GM19043 (cell line): ENCODE results near the gene YJU2.

Source experiments
- ATAC-seq: cut with Tn5 transposase; IDR thresholded peaks from one replicate; pipeline ENCODE4 v1.9.1; 2021; ENCODE audit warnings: low read depth; ENCODE audit not compliant: unreplicated experiment

YJU2 gene

DNA sequence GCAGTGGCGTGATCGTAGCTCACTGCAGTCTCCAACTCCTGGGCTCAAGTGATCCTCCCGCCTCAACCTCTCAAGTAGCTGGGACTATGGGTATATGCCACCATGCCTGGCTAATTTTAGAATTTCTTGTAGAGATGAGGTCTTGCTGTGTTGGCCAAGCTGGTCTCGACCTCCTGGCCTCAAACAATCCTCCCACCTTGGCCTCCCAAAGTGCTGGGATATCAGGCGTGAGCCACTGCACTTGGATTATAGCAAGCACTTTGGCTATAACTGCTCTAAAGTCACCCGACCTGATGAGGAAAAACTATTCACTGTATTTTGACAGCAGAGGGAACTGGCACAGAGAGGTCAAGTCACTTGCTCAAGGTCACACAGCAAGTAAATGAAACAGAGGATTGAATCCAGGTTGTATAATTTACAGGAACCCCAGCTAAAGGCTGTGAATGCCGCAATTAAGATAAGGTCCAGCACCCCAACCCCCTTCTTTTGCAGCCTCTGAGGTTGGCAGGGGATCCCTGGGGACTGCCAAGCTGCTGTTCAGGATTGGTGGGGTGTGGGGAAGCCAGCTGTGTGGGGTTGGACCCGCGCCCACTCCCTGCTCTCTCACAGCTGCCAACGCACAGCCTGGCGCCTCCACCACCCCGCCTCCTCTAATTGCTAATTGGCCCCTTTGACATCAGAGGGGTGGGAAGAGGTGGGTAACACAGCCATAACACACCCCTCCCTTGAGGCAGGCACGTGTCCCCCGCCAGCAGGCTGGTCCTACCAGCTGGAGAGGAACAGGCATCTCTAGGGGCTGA, 49.3 kb downstream of the YJU2 start:
- ATAC-seq: no peak

DNA sequence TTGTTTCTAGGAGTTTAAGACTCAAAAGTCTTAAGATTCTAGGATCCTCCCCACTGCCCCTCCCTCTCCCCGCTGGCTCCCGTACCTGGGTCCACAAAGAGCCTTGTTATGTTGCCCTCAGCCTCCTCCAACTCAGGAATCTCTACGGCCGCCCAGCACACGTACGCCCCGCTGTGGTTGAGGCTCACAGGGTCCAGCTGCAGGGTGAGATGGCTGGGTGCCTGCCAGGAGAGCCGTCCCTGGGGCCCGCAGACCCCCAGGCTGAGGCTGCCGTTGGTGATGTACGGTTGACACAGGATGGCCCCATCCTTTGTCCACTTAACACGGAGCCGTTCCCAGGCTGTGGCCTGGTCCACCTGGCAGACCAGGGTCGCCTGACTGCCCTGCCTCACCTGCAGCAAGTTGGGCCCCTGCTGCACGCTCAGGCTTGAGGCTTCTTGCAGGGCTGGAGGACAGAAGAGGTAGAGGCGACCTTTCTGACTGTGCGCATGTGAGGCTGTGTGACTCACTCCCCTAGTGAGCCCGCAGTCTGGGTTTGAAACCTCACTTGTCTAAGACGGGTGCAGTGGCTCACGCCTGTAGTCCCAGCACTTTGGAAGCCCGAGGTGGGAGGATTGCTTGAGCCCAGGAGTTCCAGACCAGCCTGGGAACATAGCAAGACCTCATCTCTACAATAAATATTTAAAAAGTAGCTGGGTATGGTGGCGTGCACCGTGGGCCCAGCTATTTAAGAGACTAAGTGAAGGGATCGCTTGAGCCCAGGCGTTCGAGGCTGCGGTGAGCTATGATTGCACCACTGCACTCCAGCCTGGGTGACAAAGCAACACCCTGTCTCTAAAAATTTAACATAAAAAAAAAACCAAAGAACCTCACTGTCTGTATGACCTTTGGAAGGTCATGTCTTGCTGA, 51.3 kb downstream of the YJU2 start:
- ATAC-seq: no peak

DNA sequence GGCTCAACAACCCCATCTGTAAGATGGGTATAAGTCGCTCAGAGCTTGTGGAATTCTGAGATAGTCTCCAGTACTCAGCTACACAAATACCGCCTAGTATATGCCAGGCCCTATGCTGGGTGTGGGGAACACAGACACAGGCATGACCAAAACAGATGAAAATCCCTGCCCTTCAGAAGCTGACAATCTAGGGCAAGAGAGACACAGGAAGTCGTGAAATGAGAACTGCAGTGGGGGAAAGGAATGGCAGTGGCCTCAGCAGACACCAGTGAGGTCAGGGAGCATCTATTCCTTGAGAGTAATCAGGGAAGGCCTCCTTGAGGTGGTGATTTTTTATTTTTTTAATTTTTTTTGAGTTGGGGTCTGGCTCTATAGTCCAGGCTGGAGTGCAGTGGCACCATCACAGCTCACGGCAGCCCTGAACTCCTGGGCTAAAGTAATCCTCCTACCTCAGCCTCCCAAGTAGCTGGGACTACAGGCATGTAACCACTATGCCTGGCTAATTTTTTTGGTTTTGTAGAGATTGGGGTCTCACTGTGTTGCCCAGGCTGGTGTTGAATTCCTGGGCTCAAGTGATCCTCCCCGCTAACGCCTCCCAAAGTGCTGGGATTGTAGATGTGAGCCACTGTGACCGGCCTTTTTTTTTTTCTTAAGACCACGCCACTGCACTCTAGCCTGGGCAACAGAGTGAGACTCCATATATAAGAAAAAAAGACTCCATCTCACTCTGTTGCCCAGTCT, 52.1 kb downstream of the YJU2 start:
- ATAC-seq: no peak

DNA sequence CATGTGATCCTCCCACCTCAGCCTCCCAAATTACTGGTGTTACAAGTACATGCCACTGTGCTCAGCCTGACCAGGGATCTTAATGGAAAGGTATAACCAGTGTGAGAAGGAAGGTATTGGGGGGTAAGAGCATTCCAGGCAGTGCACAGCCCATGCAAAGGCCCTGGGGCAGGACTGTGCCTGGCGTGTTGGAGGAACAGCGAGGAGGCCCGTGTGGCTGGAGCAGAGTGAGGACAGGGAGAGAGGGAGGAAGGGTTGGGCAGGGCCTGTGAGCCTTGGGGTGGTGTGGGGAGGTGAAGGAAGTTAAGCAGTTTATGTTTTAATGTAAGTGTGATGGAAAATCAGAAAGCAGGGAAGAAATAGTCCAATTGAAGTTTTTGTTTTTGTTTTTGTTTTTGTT, 53.7 kb downstream of the YJU2 start:
- no peak for ATAC-seq

DNA sequence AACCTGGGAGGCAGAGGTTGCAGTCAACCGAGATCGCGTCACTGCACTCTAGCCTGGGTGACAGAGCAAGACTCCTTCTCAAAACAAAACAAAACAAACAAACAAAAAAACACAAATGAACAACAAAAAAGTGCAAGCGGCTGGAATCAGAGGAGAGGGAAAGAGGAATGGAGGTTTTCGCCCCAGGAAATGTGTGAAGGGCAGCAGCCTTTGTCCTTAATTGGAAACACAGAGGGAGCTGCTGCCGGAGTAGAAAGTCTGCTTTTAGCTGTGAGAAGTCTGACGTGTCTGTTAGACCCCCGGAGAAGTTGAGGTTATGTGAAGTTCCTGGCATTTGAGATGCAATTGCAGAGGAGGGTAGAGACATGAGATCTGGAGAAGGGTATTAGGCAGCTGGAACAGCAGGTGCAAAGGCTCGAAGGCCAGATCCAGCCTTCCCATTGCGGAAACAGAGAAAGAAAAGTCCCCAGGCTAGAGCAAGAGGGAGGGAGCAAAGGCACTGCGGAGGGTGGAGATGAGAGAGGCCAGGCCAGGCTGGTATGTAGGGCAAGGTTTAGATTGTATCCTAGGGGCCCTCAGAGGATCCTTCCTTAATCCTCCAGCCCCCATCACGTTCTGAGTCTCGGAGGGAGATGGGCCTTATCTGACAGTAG, 54.8 kb downstream of the YJU2 start:
- ATAC-seq: no peak

DNA sequence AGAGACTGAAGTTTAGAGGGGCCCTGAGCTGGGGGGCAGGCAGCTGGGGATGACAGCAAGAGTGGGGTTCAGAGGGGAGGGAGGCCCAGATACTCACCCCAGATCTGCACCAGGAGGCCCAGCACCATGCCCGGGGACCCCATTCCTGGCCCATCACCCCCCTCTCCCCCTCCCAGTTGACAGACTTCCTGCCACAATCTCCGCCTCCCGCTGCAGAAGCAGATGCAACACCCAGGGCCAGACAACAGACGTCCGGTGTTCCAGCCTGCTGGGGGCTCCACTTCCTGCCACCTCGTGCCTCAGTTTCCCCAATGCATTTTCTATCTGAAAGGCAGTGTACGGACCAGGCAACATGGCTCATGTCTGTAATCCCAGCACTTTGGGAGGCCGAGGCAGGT, 55.4 kb downstream of the YJU2 start, which contains the start of gene TMIGD2:
Gene TMIGD2 (minus strand): TSS at position 147 of the 398 bp plus-strand sequence. CDS start 4 bp downstream, at position 143.
- ATAC-seq: no peak

DNA sequence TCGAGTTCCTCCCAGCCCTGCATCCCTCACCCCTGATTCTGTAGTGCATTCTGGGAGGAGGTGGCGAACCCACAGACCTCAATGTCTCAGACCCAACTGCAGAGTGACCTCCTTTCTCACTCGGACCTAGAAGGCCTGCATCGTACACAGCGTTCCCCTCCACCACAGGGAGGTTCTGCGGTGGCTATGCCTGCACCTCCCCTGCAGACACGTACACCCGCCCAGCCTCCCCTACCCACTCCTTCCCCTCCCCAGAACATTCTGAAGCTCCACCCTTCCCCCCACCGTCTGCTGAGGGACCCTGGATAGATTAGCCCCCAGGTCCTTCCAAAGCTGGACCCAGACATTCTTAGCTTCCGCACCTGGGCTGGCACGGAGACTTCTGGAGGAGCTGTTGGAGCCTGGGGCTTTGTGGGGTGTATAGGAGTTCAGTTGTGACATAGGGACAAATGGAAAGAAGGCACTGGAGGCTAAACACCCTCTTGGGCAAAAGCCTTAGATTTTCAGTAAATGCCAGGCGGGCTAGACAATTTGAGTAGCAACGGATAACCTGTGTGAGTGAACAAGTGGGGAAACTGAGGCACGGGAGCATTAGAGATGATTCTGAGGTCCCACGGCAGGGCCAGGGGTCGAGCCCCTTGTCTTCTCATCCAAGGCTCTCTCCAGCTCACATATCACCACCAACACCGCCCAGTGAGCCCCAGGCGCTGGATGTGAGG, 57.1 kb downstream of the YJU2 start:
- ATAC-seq: no peak

DNA sequence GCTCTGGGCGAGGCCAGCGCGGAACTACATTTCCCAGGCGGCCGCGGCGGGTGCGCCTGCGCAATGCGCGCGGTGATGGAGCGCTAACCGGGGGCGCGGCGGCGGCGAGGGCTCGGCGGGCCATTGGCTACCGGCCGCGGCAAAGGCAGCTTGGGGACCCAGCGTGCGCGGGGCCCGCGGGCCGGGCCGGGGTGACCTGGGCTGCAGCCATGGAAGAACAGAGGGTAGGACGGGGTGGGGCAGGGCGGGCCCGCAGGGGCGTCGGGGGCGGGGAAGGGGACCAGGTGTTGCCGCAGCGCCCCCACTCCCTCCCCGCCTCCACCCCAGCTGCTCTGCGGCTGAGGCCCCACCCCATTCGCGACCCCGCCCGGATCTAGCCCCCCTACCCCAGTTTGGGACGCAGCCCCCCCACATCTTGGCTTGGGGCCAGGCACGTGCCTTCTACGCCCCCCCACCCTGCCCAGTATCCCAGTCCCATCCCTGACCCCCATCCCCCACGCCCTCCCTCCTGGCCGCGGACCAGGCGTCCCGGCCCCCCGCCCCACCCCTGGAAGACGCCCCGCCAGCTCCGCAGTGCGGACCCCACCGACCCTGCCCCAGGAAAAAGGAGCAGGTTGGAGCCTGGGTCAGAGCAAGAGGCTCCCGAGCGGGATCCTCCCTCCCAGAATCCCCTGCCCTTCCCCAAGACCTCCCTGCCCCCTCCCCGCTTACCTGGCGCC, 57.8 kb downstream of the YJU2 start, which contains the start of gene FSD1:
Gene FSD1 (plus strand): TSS at position 61 of the 719 bp plus-strand sequence. CDS start 149 bp downstream, at position 210.
- no peak for ATAC-seq

DNA sequence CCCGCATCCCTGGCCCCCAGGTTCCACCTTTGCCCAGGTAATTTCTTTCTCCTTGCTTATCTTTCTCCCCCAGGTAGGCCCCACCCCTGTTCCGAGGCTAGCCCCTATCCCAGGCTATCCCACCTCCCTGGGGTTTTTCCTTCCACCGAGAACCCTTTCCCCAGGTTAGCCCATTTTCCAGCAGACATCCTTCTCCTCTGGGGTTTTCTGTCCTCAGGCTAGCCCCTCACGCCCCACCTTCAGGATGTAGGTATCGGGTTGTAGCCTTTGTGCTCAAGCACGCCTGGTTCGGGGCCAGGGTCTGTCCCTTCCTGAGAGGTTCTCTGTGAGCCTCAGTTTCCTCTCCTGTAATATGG, 58.4 kb downstream of the YJU2 start:
- ATAC-seq: no peak

DNA sequence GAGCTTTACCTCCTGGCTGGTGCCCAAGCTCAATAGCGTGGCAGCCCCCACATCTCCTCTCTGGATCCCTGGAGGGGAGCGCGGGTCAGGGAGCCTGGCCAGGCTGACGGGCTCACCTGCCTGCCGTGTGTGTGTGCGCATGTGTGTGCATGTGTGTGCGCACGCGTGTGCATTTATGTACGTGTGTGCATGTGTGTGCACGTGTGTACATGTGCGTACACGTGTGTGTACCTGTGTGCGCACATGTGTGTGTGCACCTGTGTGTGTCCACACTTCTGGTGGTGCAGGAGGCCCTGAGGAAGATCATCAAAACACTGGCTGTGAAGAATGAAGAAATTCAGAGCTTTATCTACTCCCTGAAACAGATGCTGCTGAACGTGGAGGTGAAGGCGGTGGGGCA, 58.8 kb downstream of the YJU2 start:
- no peak for ATAC-seq

DNA sequence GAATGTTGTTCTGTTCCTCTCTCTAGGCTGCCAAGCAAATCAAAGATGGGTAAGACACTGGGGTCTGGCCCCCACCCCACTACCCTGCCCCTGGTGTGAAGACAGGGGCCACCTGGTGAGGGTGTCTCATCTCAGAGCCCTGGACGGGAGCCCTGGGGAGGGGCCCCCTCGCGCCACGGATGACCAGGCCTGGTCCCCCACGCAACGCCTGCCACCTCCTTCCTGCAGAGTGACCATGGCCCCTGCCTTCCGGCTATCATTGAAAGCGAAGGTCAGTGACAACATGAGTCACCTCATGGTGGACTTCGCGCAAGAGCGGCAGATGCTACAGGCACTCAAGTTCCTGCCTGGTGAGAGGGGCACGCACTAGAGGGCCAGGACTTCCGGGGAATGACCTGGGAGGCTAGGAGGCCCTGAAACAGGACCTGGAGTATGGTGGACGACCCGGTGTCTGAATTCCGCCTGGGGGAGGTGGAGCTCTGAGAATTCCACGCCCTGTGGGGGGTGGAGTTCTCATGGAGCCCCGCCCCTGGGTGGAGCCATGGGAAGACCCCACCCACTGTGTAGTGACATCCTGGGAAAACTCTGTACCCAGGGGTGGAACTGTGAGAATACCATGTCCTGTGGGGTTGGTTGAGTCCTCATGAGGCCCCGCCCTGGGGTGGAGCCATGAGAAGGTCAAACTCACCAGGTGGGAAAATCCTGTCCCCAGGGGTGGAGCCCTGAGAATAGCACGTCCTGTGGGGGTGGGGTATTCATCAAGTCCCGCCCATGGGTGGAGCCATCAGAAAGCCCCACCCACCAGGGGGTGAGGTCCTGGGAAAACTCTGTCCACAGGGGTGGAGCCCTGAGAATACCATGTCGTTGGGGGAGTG, 63.6 kb downstream of the YJU2 start:
- ATAC-seq: no peak

DNA sequence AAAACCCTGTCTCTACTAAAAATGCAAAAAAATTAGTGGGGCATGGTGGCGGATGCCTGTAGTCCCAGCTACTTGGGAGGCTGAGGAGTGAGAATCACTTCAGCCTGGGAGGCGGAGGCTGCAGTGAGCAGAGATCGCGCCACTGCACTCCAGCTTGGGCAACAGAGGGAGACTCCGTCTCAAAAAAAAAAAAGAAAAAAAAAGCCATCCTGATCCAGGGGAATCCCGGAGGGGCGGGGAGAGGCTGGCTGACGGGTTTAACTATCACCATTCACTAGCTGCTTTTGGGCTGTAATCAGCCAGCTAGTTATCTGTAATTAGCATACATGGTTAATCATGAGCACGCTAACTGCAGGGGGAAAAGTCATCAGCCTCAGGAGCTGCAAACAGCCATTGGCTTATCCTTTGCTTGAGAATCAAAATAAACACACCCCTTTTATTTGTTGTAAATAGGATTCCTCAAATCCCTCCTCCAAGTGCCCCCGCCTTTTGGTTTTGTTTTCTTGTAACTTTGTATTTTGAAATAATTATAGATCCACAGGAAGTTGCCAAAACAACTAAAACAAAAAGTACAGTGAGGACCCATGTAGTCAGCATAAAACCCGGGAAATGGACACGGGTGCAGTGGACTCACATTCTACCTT, 67.1 kb downstream of the YJU2 start:
- ATAC-seq: no peak

DNA sequence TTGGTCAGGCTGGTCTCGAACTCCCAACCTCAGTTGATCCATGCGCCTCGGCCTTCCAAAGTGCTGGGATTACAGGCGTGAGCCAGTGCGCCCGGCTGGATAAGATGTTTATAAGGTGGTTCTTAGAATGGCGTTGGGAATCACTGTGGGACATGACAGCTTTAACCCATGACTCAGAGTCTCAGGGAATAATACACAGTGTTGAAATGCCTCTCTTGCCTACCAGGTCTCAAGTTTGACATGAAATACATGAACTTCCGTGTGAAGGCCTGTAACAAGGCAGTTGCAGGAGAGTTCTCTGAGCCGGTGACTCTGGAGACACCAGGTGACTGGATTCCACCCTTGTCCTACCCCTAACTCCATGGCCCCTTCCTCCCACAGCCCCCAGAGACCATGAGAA, 70.1 kb downstream of the YJU2 start:
- no peak for ATAC-seq

DNA sequence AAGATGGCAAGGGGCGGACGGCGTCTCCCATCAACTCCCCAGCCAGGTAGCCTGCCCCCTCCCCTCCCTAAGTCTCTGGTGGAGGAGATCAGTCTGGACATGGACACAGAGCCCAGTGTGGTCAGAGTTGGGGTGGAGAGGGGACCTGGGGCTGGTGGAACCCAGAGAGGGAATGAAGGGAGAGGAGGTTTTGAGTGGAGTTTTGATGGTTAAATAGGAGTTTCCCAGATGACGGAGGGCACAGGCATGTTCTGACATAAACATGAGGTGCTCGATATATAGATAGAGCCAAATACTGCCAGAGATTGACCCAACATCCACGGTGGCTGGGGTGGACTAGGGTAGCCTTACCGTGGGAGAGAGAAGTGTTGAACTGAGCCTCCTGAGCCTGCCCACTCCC, 71.6 kb downstream of the YJU2 start:
- ATAC-seq: no peak
